Adrenal gland (tissue), 12 donors: ENCODE data around the gene RDH12. TPM values are rescaled to one million over a fixed set of nuclear protein-coding genes. Genes with fewer than 3 reads are reported as not detected.
A peak's percentile ranks its signal among the peaks of the same experiment; 100 is the strongest.

Experiments used
- DNase-seq, 7 donors: peaks; one replicate each; pipeline ENCODE4 v3.0.0-alpha.2; 2019 to 2020
- H3K27ac ChIP-seq, 5 donors: fragments of 200-600 bp; sonication (generic) in 4 of 5; 1 replicate in 3 of 5; 2 replicates in 2 of 5; pipeline versions ENCODE4 v1.5.1 to v1.8.0; 2016 to 2020; ENCODE audit warnings: mild to moderate bottlenecking in 1 of 5
- H3K27me3 ChIP-seq: fragments of 200-600 bp; 2 replicates; pipeline ENCODE4 v1.8.0; 2021
- H3K36me3 ChIP-seq, 2 donors: fragments of 200-600 bp; replicated peaks in 1 of 2; 1 replicate in 1 of 2; 2 replicates in 1 of 2; pipeline versions ENCODE4 v1.5.1 to v1.8.0; 2018 to 2022
- H3K4me1 ChIP-seq, 2 donors: fragments of 200-600 bp; replicated peaks in 1 of 2; 1 replicate in 1 of 2; 2 replicates in 1 of 2; pipeline versions ENCODE4 v1.5.1 to v1.8.0; 2018 to 2021
- H3K4me3 ChIP-seq, 4 donors: fragments of 200-600 bp; sonication (generic) in 3 of 4; one replicate each; pipeline ENCODE4 v1.5.1; 2016 to 2018
- H3K9me3 ChIP-seq, 3 donors: fragments of 200-600 bp; sonication (generic) in 1 of 3; replicated peaks in 1 of 3; 1 replicate in 2 of 3; 2 replicates in 1 of 3; pipeline versions ENCODE4 v1.5.1 to v1.8.0; 2016 to 2021
- CTCF ChIP-seq, 6 experiments: fragments of 450-650 bp in 4 of 6; fragments of 200-600 bp in 2 of 6; sonication (generic) in 1 of 6; IDR thresholded peaks; 1 replicate in 5 of 6; 2 replicates in 1 of 6; pipeline versions ENCODE4 v1.5.1 to v1.8.0; 2016 to 2021; ENCODE audit warnings: antibody characterized with exemption in 6 of 6, mild to moderate bottlenecking in 2 of 6, moderate library complexity in 1 of 6
- POLR2A ChIP-seq, 2 donors: fragments of 450-650 bp; IDR thresholded peaks; one replicate each; pipeline ENCODE4 v1.6.1; 2017; ENCODE audit warnings: antibody characterized with exemption in 2 of 2, mild to moderate bottlenecking in 2 of 2, moderate library complexity in 1 of 2
- WGBS, 4 donors: extraction: QIAGEN DNeasy Blood & Tissue Kit in 2 of 4; methylation state at CpG; one replicate each; pipeline versions ENCODE4 v1.1.5 to v1.1.7; 2013 to 2017; 5-methylcytosine and 5-hydroxymethylcytosine counted together
- intact Hi-C, 2 donors: fragments of 100-400 bp; cut with DNase I; formaldehyde crosslinking; loops; one replicate each; pipeline versions ENCODE4 v1.14.1 to v1.15.0; 2022 to 2023
- polyA plus RNA-seq, 3 donors: library from polyadenylated mRNA; stranded (reverse); fragments of 200-250 nt in 2 of 3; fragments of 350-450 nt in 1 of 3; fragmentation: Illumina TruSeq in 1 of 3; extraction: RNeasy Lipid Tissue Mini Kit (QIAGEN cat#74804) in 1 of 3; gene quantifications; one replicate each; pipeline ENCODE4 v1.2.3, GENCODE V29; 2013 to 2014
- total RNA-seq, 9 donors: library from RNA; depleted of rRNA in 4 of 9; stranded (reverse); fragments of >200 nt in 4 of 9; fragments of 120-200 nt in 1 of 9; fragmentation: NEBNext Ultra II Directional in 1 of 9; extraction: Animal tissue kit (Norgen Biotek cat#: 25700) in 1 of 9; gene quantifications; one replicate each; pipeline versions ENCODE4 v1.1.0 to v1.2.4, GENCODE V29; 2013 to 2023
- donor health status: healthy with polysubstance abuse.
- donor health status: Bipolar disorder and iron deficiency.
- donor health status: DM: yes; HTN: yes; CAD: no.
- donor health status: DM: no; HTN: no; CAD: no.
- donor health status: DM: no; HTN: no; CAD: no.
- donor health status: DM: yes; HTN: yes; CAD: no.

The RDH12 gene
- total and polyA plus RNA-seq, 12 donors: 1.0 to 192 (median 2.5) TPM

GRCh38 chr14:67735336-67736147, 33.9 kb downstream of the RDH12 start:
- H3K4me3 ChIP-seq: no peak overlapping the region
- intact Hi-C loops: no loop called here
- H3K36me3 ChIP-seq: no peaks in the 10 kb centered on the region
- H3K27me3 ChIP-seq: no peaks in the 10 kb centered on the region
- H3K27ac ChIP-seq: no peak overlapping the region
- WGBS, 4 donors: 56 to 75% (median 66%) methylated on average over 10 of the region's 10 CpGs
- H3K9me3 ChIP-seq: no peaks in the 10 kb centered on the region
- H3K4me1 ChIP-seq: peaks cover 0 to 11% of the 10 kb centered on the region in 2 donors
- no peak for TF ChIP-seq POLR2A (IDR thresholded peaks at IDR 0.05)
- TF ChIP-seq CTCF (IDR thresholded peaks at IDR 0.05): no peak
- peak in 2 of 7 donors; percentile 13 to 24 for DNase-seq

DNA sequence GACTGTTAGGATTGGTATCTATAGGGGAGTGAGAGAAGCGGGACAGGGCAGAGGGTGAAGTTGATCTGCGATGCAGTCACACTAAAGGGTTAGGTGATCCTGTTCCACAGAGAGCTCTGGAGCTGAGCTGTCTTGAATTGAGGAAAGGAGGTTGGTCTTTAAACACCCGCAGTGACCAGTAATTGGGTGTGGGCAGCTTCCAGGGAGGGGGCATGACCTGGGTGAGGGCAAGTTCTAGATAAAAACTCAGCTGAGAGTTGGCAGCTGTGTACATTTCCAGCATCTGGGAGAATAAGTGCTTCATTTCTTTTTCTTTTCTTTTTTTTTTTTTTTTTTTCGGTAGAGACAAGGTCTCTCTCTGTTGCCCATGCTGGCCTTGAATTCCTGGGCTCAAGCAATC, 35.1 kb downstream of the RDH12 start:
- peak overlapping the region in 1 of 5 donors; percentile 15 for H3K27ac ChIP-seq
- peak in 3 of 7 donors; percentile 15 to 47 (median 19) for DNase-seq
- 71 to 75% (median 72%) methylated on average over 4 of the region's 4 CpGs for WGBS, 4 donors
- peaks cover 0 to 11% of the 10 kb centered on the region in 2 donors for H3K4me1 ChIP-seq
- H3K27me3 ChIP-seq: no peaks in the 10 kb centered on the region
- no peak overlapping the region for H3K4me3 ChIP-seq
- H3K9me3 ChIP-seq: no peaks in the 10 kb centered on the region
- intact Hi-C loops: no loop called here
- no peaks in the 10 kb centered on the region for H3K36me3 ChIP-seq
- TF ChIP-seq CTCF (IDR thresholded peaks at IDR 0.05): no peak
- no peak for TF ChIP-seq POLR2A (IDR thresholded peaks at IDR 0.05)

GRCh38 chr14:67738740-67739504, 37.2 kb downstream of the RDH12 start:
- H3K4me1 ChIP-seq: peaks cover 0 to 11% of the 10 kb centered on the region in 2 donors
- H3K36me3 ChIP-seq: no peaks in the 10 kb centered on the region
- no peaks in the 10 kb centered on the region for H3K27me3 ChIP-seq
- DNase-seq: peak; percentile 81 to 94 (median 91)
- no peak overlapping the region for H3K4me3 ChIP-seq
- peak overlapping the region in 4 of 5 donors; percentile 24 to 86 (median 60) for H3K27ac ChIP-seq
- H3K9me3 ChIP-seq: no peaks in the 10 kb centered on the region
- intact Hi-C loops: no loop called here
- TF ChIP-seq POLR2A (IDR thresholded peaks at IDR 0.05): no peak
- TF ChIP-seq CTCF (IDR thresholded peaks at IDR 0.05): no peak
- WGBS, 4 donors: 52 to 55% (median 54%) methylated on average over 10 to 12 of the region's 12 CpGs

DNA sequence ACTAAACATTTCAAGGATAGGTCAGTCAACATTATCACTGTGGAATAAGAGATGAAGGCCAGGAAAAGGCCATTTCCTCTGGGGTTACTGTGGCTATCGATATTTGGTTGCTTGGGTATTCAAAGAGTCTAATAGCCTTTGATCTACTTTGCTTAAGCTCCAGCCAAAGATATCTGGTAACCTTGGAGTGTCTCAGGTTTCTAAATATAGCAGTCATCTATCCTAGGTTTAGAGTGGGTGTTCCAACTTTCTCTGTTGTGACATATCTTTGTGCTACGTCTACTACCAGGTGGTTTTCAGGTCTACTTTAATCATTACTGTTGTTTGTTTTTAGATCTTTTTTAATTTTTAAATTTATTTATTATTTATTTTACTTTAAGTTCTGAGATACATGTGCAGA, 42.4 kb downstream of the RDH12 start:
- no peak for DNase-seq
- TF ChIP-seq CTCF (IDR thresholded peaks at IDR 0.05): no peak
- no peak for TF ChIP-seq POLR2A (IDR thresholded peaks at IDR 0.05)
- no peaks in the 10 kb centered on the region for H3K27me3 ChIP-seq
- H3K4me3 ChIP-seq: no peak overlapping the region
- peaks cover 0 to 11% of the 10 kb centered on the region in 2 donors for H3K36me3 ChIP-seq
- H3K4me1 ChIP-seq: peaks cover 0 to 6% of the 10 kb centered on the region in 2 donors
- H3K9me3 ChIP-seq: no peaks in the 10 kb centered on the region
- 38 to 55% (median 47%) methylated on average over 2 of the region's 2 CpGs for WGBS, 4 donors
- intact Hi-C loops: no loop called here
- H3K27ac ChIP-seq: peak overlapping the region in 3 of 5 donors; percentile 0 to 58 (median 5)
